Breast epithelium (tissue), 4 donors: ENCODE measurements around the gene ECE1. TPM values are rescaled to one million over a fixed set of nuclear protein-coding genes. Genes with fewer than 3 reads are reported as not detected.
"Not testable (repeated sequence)": the region's sequence is repeated elsewhere in the genome, so short reads cannot be mapped to it uniquely, and the experiment has no call there.

Experiments
- DNase-seq, 2 donors: peaks; one replicate each; pipeline ENCODE4 v3.0.0-alpha.2; 2019; ENCODE audit warnings: low spot score in 2 of 2
- H3K27ac ChIP-seq, 2 donors: fragments of 200-600 bp; sonication (generic) in 1 of 2; one replicate each; pipeline ENCODE4 v1.5.1; 2016 to 2019; ENCODE audit warnings: mild to moderate bottlenecking in 1 of 2
- H3K27me3 ChIP-seq, 2 donors: fragments of 200-600 bp; sonication (generic) in 1 of 2; one replicate each; pipeline versions ENCODE4 v1.5.1 to v1.6.0; 2017 to 2019; ENCODE audit warnings: control low read depth in 1 of 2, mild to moderate bottlenecking in 1 of 2
- H3K36me3 ChIP-seq: fragments of 200-600 bp; one replicate; pipeline ENCODE4 v1.5.1; 2019
- H3K4me1 ChIP-seq, 2 donors: fragments of 200-600 bp; sonication (generic); one replicate each; pipeline ENCODE4 v1.5.1; 2016 to 2019; ENCODE audit warnings: control low read depth in 1 of 2
- H3K4me3 ChIP-seq, 3 donors: fragments of 200-600 bp; sonication (generic); 1 replicate in 2 of 3; 2 replicates in 1 of 3; pipeline ENCODE4 v1.5.1; 2016 to 2019; ENCODE audit warnings: mild to moderate bottlenecking in 3 of 3, moderate library complexity in 2 of 3
- H3K9me3 ChIP-seq, 2 donors: fragments of 200-600 bp; sonication (generic) in 1 of 2; one replicate each; pipeline ENCODE4 v1.5.1; 2016 to 2019; ENCODE audit warnings: control low read depth in 1 of 2
- POLR2A ChIP-seq: fragments of 450-650 bp; IDR thresholded peaks from one replicate; pipeline ENCODE4 v1.6.1; 2016; ENCODE audit warnings: antibody characterized with exemption, mild to moderate bottlenecking, moderate library complexity
- POLR2AphosphoS5 ChIP-seq, 3 donors: sonication (generic); formaldehyde crosslinking; IDR thresholded peaks; one replicate each; pipeline ENCODE4 v1.6.1; 2017; ENCODE audit warnings: antibody characterized with exemption in 3 of 3
- intact Hi-C: fragments of 100-400 bp; cut with DNase I; formaldehyde crosslinking; loops from one replicate; pipeline ENCODE4 v1.15.1; 2023; ENCODE audit warnings: low total_unique reads
- total RNA-seq, 3 donors: library from RNA; depleted of rRNA; stranded (reverse); fragments of >200 nt; gene quantifications; one replicate each; pipeline ENCODE4 v1.1.0, GENCODE V29; 2016
- TF ChIP-seq, protein P1 (sequence below), 3 donors: fragments of 450-650 bp; IDR thresholded peaks; one replicate each; pipeline ENCODE4 v1.5.1; 2016 to 2017; ENCODE audit warnings: antibody characterized with exemption in 3 of 3, mild to moderate bottlenecking in 3 of 3, moderate library complexity in 3 of 3

The ECE1 gene
- total RNA-seq, 3 donors from 2014 or later: 62.6 to 121 (median 112) TPM

- H3K36me3 ChIP-seq: no peaks in the 10 kb centered on the region
- DNase-seq: no peak
- no peaks in the 10 kb centered on the region for H3K27me3 ChIP-seq
- H3K27ac ChIP-seq: no peak overlapping the region
- intact Hi-C loops: no loop called here
- no peak for TF ChIP-seq POLR2AphosphoS5 (IDR thresholded peaks at IDR 0.05)
- TF ChIP-seq POLR2A: no peak
- TF ChIP-seq, protein P1, sequence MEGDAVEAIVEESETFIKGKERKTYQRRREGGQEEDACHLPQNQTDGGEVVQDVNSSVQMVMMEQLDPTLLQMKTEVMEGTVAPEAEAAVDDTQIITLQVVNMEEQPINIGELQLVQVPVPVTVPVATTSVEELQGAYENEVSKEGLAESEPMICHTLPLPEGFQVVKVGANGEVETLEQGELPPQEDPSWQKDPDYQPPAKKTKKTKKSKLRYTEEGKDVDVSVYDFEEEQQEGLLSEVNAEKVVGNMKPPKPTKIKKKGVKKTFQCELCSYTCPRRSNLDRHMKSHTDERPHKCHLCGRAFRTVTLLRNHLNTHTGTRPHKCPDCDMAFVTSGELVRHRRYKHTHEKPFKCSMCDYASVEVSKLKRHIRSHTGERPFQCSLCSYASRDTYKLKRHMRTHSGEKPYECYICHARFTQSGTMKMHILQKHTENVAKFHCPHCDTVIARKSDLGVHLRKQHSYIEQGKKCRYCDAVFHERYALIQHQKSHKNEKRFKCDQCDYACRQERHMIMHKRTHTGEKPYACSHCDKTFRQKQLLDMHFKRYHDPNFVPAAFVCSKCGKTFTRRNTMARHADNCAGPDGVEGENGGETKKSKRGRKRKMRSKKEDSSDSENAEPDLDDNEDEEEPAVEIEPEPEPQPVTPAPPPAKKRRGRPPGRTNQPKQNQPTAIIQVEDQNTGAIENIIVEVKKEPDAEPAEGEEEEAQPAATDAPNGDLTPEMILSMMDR (IDR thresholded peaks at IDR 0.05): no peak
- no peaks in the 10 kb centered on the region for H3K4me1 ChIP-seq
- H3K4me3 ChIP-seq: no peak overlapping the region
- no peaks in the 10 kb centered on the region for H3K9me3 ChIP-seq
Measured at GRCh38 chr1:21200767-21201166, 89.5 kb downstream of the ECE1 start.

- no peak for DNase-seq
- no peaks in the 10 kb centered on the region for H3K36me3 ChIP-seq
- no peaks in the 10 kb centered on the region for H3K9me3 ChIP-seq
- intact Hi-C loops: no loop called here
- H3K27me3 ChIP-seq: no peaks in the 10 kb centered on the region
- TF ChIP-seq POLR2A (no peak), POLR2AphosphoS5 (IDR thresholded peaks at IDR 0.05) (no peak)
- TF ChIP-seq, protein P1 (IDR thresholded peaks at IDR 0.05): no peak
- no peaks in the 10 kb centered on the region for H3K4me1 ChIP-seq
- H3K27ac ChIP-seq: no peak overlapping the region
- H3K4me3 ChIP-seq: no peak overlapping the region
Measured at GRCh38 chr1:21198929-21199328, 91.3 kb downstream of the ECE1 start.

- no peak overlapping the region for H3K4me3 ChIP-seq
- no peaks in the 10 kb centered on the region for H3K9me3 ChIP-seq
- TF ChIP-seq, protein P1 (IDR thresholded peaks at IDR 0.05): no peak
- TF ChIP-seq POLR2A: no peak
- no peak for TF ChIP-seq POLR2AphosphoS5 (IDR thresholded peaks at IDR 0.05)
- no peaks in the 10 kb centered on the region for H3K36me3 ChIP-seq
- no peak for DNase-seq
- no peak overlapping the region for H3K27ac ChIP-seq
- no peaks in the 10 kb centered on the region for H3K27me3 ChIP-seq
- intact Hi-C loops: no loop called here
- H3K4me1 ChIP-seq: no peaks in the 10 kb centered on the region
Measured at GRCh38 chr1:21192871-21193270, 97.4 kb downstream of the ECE1 start.

DNA sequence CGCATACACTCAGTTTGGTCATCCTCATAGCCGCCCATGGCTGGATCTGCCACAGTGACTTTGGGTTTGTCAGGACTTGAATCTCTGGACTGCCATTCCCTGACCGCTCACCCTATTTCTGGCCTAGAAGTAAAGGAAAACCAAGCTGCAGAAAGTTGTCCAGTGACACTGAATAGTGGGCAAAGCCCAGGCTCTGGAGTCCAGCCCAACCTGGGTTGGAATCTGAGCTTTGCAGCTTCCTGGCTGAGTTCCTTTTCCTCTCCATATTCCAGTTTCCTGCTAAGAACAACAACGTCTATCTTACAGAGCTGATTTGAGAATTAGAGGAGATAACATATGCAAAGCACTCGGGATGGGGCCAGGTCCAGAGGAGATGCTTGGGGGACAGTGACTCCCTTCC, 98.0 kb downstream of the ECE1 start:
- intact Hi-C loops: no loop called here
- TF ChIP-seq POLR2AphosphoS5 (IDR thresholded peaks at IDR 0.05): no peak
- TF ChIP-seq, protein P1 (IDR thresholded peaks at IDR 0.05): no peak
- Histone ChIP-seq H3K4me3 (no peak overlapping the region), H3K4me1 (no peaks in the 10 kb centered on the region), H3K27me3 (no peaks in the 10 kb centered on the region), H3K27ac (no peak overlapping the region), H3K36me3 (no peaks in the 10 kb centered on the region), H3K9me3 (no peaks in the 10 kb centered on the region)
- DNase-seq: no peak

GRCh38 chr1:21190771-21191170, 99.5 kb downstream of the ECE1 start:
- H3K4me1 ChIP-seq, H3K27ac ChIP-seq, H3K4me3 ChIP-seq, H3K36me3 ChIP-seq, H3K9me3 ChIP-seq, DNase-seq, H3K27me3 ChIP-seq, intact Hi-C loops: not testable (repeated sequence)

- no peaks in the 10 kb centered on the region for H3K36me3 ChIP-seq
- DNase-seq: no peak
- no peaks in the 10 kb centered on the region for H3K27me3 ChIP-seq
- no peak overlapping the region for H3K4me3 ChIP-seq
- H3K9me3 ChIP-seq: no peaks in the 10 kb centered on the region
- intact Hi-C loops: no loop called here
- no peaks in the 10 kb centered on the region for H3K4me1 ChIP-seq
- no peak overlapping the region for H3K27ac ChIP-seq
- TF ChIP-seq POLR2A (no peak), POLR2AphosphoS5 (IDR thresholded peaks at IDR 0.05) (no peak)
- TF ChIP-seq, protein P1 (IDR thresholded peaks at IDR 0.05): no peak
Measured at GRCh38 chr1:21189906-21190500, 100.3 kb downstream of the ECE1 start.
